DOHH2 (cell line): ENCODE measurements around the gene FOSL1.

Experiments
- H3F3A ChIP-seq: fragments of 200-600 bp; sonication (generic), shearing (Covaris generic); 2 replicates; pipeline ENCODE4 v1.6.0; 2016; ENCODE audit warnings: antibody characterized with exemption, mild to moderate bottlenecking; ENCODE audit not compliant: control insufficient read depth, insufficient read depth
- H3K27ac ChIP-seq: fragments of 200-600 bp; sonication (generic); 2 replicates; pipeline ENCODE4 v1.5.1; 2014; ENCODE audit warnings: low read depth, mild to moderate bottlenecking, low read length, moderate library complexity
- H3K27me3 ChIP-seq: fragments of 200-600 bp; sonication (generic); 2 replicates; pipeline ENCODE4 v1.6.1; 2014; ENCODE audit warnings: mild to moderate bottlenecking, low read length, mixed read lengths; ENCODE audit not compliant: control insufficient read depth
- H3K36me3 ChIP-seq: fragments of 200-600 bp; sonication (generic); 2 replicates; pipeline ENCODE4 v1.6.1; 2014; ENCODE audit warnings: mild to moderate bottlenecking, low read length, moderate library complexity, mixed read lengths; ENCODE audit not compliant: control insufficient read depth
- H3K4me1 ChIP-seq: fragments of 200-600 bp; sonication (generic); 2 replicates; pipeline ENCODE4 v1.6.1; 2014; ENCODE audit warnings: mild to moderate bottlenecking, low read length, mixed read lengths; ENCODE audit not compliant: control insufficient read depth
- H3K4me2 ChIP-seq: fragments of 200-600 bp; sonication (generic); 2 replicates; pipeline ENCODE4 v1.6.0; 2014; ENCODE audit warnings: mild to moderate bottlenecking, low read length, moderate library complexity
- H3K4me3 ChIP-seq: fragments of 200-600 bp; sonication (generic); 2 replicates; pipeline ENCODE4 v1.5.1; 2014; ENCODE audit warnings: mild to moderate bottlenecking, low read length, mixed read lengths
- H3K79me2 ChIP-seq: fragments of 200-600 bp; sonication (generic); 2 replicates; pipeline ENCODE4 v1.6.1; 2014; ENCODE audit warnings: mild to moderate bottlenecking, low read length, mixed read lengths; ENCODE audit not compliant: control insufficient read depth
- H3K9me2 ChIP-seq: fragments of 200-600 bp; sonication (generic); replicated peaks from 2 replicates; pipeline ENCODE4 v1.6.1; 2014; ENCODE audit warnings: mild to moderate bottlenecking, low read length, mixed read lengths; ENCODE audit not compliant: control insufficient read depth
- H3K9me3 ChIP-seq: fragments of 200-600 bp; sonication (generic); 2 replicates; pipeline ENCODE4 v1.6.1; 2014; ENCODE audit warnings: antibody characterized with exemption, low read length, mixed read lengths; ENCODE audit not compliant: control insufficient read depth, insufficient read depth
- H4K20me1 ChIP-seq: fragments of 200-600 bp; sonication (generic); 2 replicates; pipeline ENCODE4 v1.6.0; 2014; ENCODE audit warnings: low read depth, mild to moderate bottlenecking, antibody characterized with exemption, low read length, moderate library complexity; ENCODE audit not compliant: control insufficient read depth, insufficient read depth
- CTCF ChIP-seq: fragments of 200-600 bp; sonication (generic); IDR thresholded peaks from one replicate; pipeline ENCODE4 v1.5.1; 2014; ENCODE audit warnings: antibody characterized with exemption, mild to moderate bottlenecking, low read depth, low read length; ENCODE audit not compliant: poor library complexity, severe bottlenecking
- EZH2phosphoT487 ChIP-seq: fragments of 200-600 bp; sonication (generic); IDR thresholded peaks from 2 replicates; pipeline ENCODE4 v1.6.1; 2017; ENCODE audit warnings: borderline replicate concordance, mild to moderate bottlenecking, antibody characterized with exemption, low read length, moderate library complexity, mixed read lengths

The FOSL1 gene

GRCh38 chr11:65870307-65870658 lies 29.9 kb downstream of the FOSL1 start:
- H3K27me3 ChIP-seq, result peaks cover 20% of the 10 kb centered on the region
- H3K4me3 ChIP-seq, result no peak overlapping the region
- no peaks in the 10 kb centered on the region for H3K9me2 ChIP-seq
- H3K4me1 ChIP-seq, result peaks cover 37% of the 10 kb centered on the region
- H3K27ac ChIP-seq, result no peak overlapping the region
- peaks cover 12% of the 10 kb centered on the region; the same call in 1 of the 2 replicates for H3F3A ChIP-seq
- peak overlapping the region; percentile 29; the same call in 1 of the 2 replicates for H3K4me2 ChIP-seq
- no peaks in the 10 kb centered on the region; the same call in 1 of the 2 replicates for H4K20me1 ChIP-seq
- H3K9me3 ChIP-seq, result no peaks in the 10 kb centered on the region
- no peaks in the 10 kb centered on the region for H3K79me2 ChIP-seq
- no peak for TF ChIP-seq CTCF
- TF ChIP-seq EZH2phosphoT487, result no peak
- H3K36me3 ChIP-seq, result peaks cover 17% of the 10 kb centered on the region

- H3K4me2 ChIP-seq, result no peak overlapping the region
- H3K9me3 ChIP-seq, result no peaks in the 10 kb centered on the region
- peaks cover 12% of the 10 kb centered on the region; the same call in 1 of the 2 replicates for H3F3A ChIP-seq
- H4K20me1 ChIP-seq, result no peaks in the 10 kb centered on the region; the same call in 1 of the 2 replicates
- no peaks in the 10 kb centered on the region for H3K9me2 ChIP-seq
- peaks cover 20% of the 10 kb centered on the region for H3K27me3 ChIP-seq
- TF ChIP-seq CTCF (no peak), EZH2phosphoT487 (no peak)
- H3K4me1 ChIP-seq, result peaks cover 37% of the 10 kb centered on the region
- peaks cover 22% of the 10 kb centered on the region for H3K36me3 ChIP-seq
- H3K4me3 ChIP-seq, result no peak overlapping the region
- H3K79me2 ChIP-seq, result no peaks in the 10 kb centered on the region
- H3K27ac ChIP-seq, result no peak overlapping the region
Observed at GRCh38 chr11:65869643-65870306, 30.4 kb downstream of the FOSL1 start.

- H3K4me1 ChIP-seq, result peaks cover 33% of the 10 kb centered on the region
- peaks cover 30% of the 10 kb centered on the region for H3K36me3 ChIP-seq
- TF ChIP-seq CTCF, result no peak
- no peak for TF ChIP-seq EZH2phosphoT487
- no peaks in the 10 kb centered on the region for H3K79me2 ChIP-seq
- H3K9me3 ChIP-seq, result no peaks in the 10 kb centered on the region
- no peaks in the 10 kb centered on the region; the same call in 1 of the 2 replicates for H4K20me1 ChIP-seq
- H3K27ac ChIP-seq, result no peak overlapping the region
- H3K27me3 ChIP-seq, result peaks cover 20% of the 10 kb centered on the region
- H3K4me3 ChIP-seq, result no peak overlapping the region
- peaks cover 12% of the 10 kb centered on the region; the same call in 1 of the 2 replicates for H3F3A ChIP-seq
- H3K4me2 ChIP-seq, result no peak overlapping the region
- no peaks in the 10 kb centered on the region for H3K9me2 ChIP-seq
Observed at GRCh38 chr11:65868907-65869306, 31.3 kb downstream of the FOSL1 start.
